Stimulated activated CD8-positive, alpha-beta memory T cell treated with anti-CD3 and anti-CD28 coated beads, Interleukin-4, amount 100 ng/mL, for 1 hour (primary cell): ENCODE data around the gene NBEA.

ENCODE experiments used
- DNase-seq, 2 donors: peaks; one replicate each; pipeline ENCODE4 v3.0.0-alpha.2; 2020; ENCODE audit warnings: low read depth in 2 of 2, low spot score in 1 of 2

NBEA gene

GRCh38 chr13:35256459-35257148 is 314.5 kb downstream of the NBEA start:
- DNase-seq: no peak

GRCh38 chr13:35260316-35260715 is 318.2 kb downstream of the NBEA start:
- DNase-seq: no peak

DNA sequence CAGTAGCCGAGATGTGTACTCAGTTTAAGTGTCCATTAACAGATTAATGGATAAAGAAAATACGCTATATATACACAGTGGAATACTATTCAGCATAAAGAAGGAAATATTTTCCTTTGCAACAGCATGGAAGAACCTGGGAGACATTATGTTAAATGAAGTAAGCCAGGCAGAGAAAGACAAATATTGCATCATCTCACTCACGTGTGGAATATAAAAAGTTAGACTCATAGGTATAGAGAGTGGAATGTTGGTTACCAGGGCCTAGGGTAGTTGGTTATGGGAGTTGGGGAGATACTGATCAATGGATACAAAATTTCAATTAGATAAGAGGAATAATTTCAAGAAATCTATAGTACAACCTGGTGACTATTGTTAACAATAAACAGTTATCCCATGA is 324.3 kb downstream of the NBEA start:
- DNase-seq: no peak

DNA sequence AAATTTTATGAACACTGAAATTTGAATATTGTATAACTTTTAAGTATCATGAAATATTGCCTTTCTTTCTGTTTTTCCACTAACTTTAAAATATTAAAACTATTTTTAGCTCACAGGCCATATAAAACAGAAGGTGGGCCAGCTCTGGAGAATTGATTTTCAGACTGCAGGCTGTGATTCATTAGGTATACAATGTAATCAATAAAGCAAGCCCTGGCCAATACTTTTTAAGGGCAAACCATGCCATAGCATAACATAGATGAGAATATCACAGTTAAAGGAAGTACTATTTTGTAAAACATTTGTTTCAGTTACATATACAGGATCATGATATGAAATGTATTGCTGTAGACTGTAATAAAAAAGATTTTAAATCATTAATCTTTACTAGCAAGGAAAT is 336.8 kb downstream of the NBEA start:
- DNase-seq: no peak

GRCh38 chr13:35279500-35279899 is 337.4 kb downstream of the NBEA start:
- no peak for DNase-seq

DNA sequence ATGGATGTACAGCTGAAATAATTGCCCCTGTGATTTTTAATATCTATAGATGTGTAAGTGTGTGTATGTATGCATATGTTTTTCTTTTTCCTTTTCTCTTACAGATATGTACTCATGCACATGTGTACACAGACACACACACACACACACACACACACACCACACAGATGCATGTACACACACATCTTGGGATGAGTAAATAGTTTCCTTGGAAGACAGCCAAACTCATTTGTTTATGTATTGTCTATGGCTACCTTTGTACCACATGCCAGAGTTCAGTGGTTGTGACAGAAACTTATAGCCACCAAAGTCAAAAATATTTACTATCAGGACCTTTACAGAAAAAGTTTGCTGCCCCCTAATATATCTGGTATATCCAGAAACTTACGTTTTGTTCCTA is 341.8 kb downstream of the NBEA start:
- DNase-seq: no peak

DNA sequence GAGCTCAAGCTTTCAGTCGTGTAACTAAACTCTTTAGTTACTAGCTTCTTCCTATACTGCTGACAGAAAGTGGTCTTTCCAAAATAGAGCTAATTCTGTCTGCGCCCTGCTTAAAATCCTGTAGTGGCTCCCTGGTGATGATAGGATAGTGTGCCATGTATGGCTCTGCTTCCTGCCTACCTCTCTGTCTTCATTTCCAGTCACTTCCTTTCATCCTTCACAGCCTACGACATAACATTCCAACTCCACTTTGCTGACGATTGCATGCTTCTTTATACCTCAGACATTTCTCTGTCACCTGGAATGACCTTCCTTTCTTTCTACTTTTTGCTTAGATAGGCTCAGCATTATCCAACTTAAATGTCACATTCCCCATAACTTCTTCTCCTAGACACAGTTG is 343.6 kb downstream of the NBEA start:
- DNase-seq: no peak

- no peak for DNase-seq
Measured at GRCh38 chr13:35292329-35292728, 350.3 kb downstream of the NBEA start.

DNA sequence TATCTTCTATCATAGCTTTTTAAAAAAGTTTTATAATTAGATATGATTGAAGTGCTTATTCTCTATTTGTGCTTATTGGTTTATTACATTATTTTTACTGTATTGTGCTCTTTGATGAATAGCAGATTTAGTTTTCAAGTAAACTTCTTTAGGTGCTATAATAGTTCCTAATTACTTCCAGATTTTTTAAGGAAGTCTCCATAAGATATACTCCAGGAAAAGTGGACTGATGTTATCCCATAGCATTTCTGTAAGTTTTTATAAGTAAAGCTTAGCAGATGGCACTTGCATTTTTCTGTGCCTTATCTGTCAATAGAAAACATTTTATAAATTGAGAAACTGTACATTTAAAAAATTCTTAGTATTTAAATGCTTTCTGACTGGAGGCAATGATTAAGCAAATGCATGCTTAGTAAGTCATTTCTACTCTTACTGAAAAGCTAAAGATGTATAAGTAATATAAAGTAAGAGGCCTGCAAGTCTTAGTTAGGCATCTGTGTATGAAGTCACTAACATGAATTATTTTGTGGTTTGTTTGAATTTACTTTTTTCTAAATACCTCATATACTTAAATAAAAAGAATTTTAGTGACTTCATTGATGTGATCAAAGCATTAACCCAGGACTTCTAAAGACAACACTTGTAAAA is 351.6 kb downstream of the NBEA start:
- DNase-seq: no peak

- no peak for DNase-seq
Measured at GRCh38 chr13:35309706-35310105, 367.6 kb downstream of the NBEA start.

DNA sequence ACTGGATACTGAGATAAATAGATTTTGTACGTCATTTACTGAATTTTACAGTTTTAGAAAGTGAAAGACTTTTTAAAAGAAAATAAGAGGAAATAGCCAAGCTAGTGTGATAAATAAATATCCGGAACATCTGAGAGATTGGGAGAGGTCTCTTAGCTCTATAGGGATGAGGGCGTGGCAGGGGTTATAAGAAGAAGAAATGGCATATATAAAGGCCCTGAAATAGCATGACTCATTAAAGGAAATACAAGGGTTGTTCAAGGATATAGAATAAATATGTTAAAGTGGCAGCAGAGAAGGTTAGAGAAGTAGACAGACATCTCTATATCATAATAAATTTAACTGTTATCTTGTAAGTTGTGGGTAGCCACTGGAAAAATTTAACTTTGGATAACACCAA is 390.1 kb downstream of the NBEA start:
- no peak for DNase-seq

DNA sequence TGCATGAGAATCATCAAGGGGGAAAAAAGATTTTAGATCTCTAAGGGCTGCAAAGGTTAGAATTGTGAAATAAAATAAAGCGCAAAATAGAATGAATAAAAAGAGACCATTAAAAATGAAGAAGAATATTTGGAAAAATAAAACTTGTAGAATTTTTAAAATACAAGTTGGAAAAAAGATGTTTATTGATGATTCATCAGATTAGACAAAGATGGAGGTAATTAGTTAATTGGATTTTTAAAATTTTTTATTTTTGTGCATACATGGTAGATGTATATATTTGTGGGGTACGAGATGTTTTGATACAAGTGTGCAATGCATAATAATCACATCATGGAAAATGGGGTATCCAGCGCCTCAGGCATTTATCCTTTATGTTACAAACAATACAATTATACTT is 391.1 kb downstream of the NBEA start:
- no peak for DNase-seq

- DNase-seq: no peak
Measured at GRCh38 chr13:35342440-35342839, 400.4 kb downstream of the NBEA start.

GRCh38 chr13:35343417-35343816 is 401.3 kb downstream of the NBEA start:
- DNase-seq: no peak

DNA sequence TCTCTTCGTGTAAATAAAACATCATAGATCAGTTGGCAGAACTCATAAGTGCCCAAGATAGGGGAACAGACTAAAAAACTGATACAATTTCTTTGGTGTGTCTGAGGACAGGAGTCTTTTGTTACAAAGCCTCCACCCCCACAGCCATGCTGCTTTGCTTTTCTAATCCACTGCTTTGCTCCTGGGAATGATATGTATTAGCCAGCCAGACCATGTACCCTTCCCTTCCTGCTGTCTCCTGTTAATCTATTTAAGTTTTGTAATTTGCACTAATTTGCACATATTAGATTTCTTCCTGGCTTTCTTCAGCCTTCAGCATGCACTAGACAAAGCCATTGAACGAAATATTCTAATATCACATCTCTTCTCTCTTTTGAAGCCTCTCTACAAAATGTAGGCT is 403.9 kb downstream of the NBEA start:
- no peak for DNase-seq

GRCh38 chr13:35346494-35346893 is 404.4 kb downstream of the NBEA start:
- no peak for DNase-seq

- no peak for DNase-seq
Measured at GRCh38 chr13:35347679-35348205, 405.7 kb downstream of the NBEA start.

DNA sequence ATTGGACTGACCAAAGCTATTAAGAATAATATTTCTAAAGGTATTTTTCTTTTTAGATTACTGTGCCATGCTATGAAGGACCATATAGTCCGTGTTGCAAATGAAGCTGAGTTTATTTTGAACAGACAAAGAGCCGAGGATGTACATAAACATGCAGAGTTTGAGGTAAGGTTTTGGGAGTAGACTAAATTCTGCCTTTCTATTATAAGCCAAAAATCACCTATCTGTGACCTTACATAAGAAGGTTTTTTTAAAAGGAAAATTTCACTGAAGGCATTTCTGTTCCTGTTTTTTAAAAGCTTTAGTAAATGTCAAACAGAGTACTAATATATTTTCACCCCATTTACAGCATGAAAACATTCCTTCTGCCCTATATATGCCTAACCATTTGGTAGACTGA is 407.0 kb downstream of the NBEA start:
- no peak for DNase-seq

DNA sequence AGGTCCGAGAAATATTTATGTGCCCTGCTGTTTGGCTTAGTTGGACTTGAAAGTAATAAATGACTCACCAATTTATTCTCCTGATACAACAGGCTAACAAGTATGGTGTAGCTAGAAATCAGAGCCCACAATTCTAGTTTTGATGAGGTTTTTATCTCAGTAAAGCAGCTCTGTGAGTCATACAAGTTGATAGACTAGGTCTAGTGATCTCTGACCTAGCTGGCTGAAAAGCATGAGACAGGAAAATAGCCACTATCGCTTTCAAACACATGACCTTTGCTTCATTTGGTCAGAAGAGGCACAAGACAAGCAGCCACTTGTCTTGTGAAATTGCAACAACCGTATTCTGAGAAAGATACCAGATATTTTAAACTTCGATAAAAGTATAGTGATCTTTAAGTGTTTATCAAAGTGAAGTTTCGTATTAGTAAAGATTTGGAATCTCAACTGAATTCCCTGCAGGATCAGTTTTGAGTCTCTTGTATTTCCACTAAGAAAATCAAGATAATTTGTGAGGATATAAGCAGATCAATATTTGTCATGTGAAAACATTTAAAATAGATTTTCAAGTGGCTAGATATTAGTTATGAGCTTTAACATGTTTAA is 407.7 kb downstream of the NBEA start:
- DNase-seq: no peak

- no peak for DNase-seq
Measured at GRCh38 chr13:35354285-35354684, 412.2 kb downstream of the NBEA start.

GRCh38 chr13:35354882-35355281 is 412.8 kb downstream of the NBEA start:
- no peak for DNase-seq

- DNase-seq: no peak
Measured at GRCh38 chr13:35356572-35356971, 414.5 kb downstream of the NBEA start.
